Stimulated activated CD8-positive, alpha-beta memory T cell treated with anti-CD3 and anti-CD28 coated beads, Interleukin-4, amount 100 ng/mL, for 4 hours (primary cell): ENCODE data around the gene POLR2L.

Experiments
- DNase-seq, 2 donors: peaks; one replicate each; pipeline ENCODE4 v3.0.0-alpha.2; 2020; ENCODE audit warnings: low read depth in 2 of 2, low spot score in 1 of 2

POLR2L gene

GRCh38 chr11:827897-828192, 14.5 kb downstream of the POLR2L start, which contains the start of gene CRACR2B:
Gene CRACR2B (plus strand): TSS chr11:827919. CDS start chr11:828608, 689 bp downstream.
- DNase-seq, result no peak

- no peak for DNase-seq
Observed at GRCh38 chr11:827146-827896, 15.0 kb downstream of the POLR2L start.

- DNase-seq, result no peak
Observed at GRCh38 chr11:826836-827145, 15.5 kb downstream of the POLR2L start.

GRCh38 chr11:826227-826621, 16.1 kb downstream of the POLR2L start:
- no peak for DNase-seq

GRCh38 chr11:825366-826226, 16.7 kb downstream of the POLR2L start:
- DNase-seq, result no peak

GRCh38 chr11:824942-825341, 17.4 kb downstream of the POLR2L start:
- DNase-seq, result no peak

GRCh38 chr11:824292-824880, 17.9 kb downstream of the POLR2L start:
- DNase-seq, result no peak

- DNase-seq, result no peak
Observed at GRCh38 chr11:823441-824291, 18.7 kb downstream of the POLR2L start.

GRCh38 chr11:821512-822371, 20.6 kb downstream of the POLR2L start:
- DNase-seq, result no peak

- no peak for DNase-seq
Observed at GRCh38 chr11:820655-821511, 21.4 kb downstream of the POLR2L start.

GRCh38 chr11:819943-820649, 22.2 kb downstream of the POLR2L start:
- peak; percentile 78 to 84 for DNase-seq

GRCh38 chr11:819129-819931, 23.0 kb downstream of the POLR2L start:
- peak; percentile 82 to 87 for DNase-seq

- no peak for DNase-seq
Observed at GRCh38 chr11:818396-819128, 23.8 kb downstream of the POLR2L start, which contains the start of gene PNPLA2. Gene PNPLA2 (plus strand): TSS chr11:818914. CDS start chr11:819719, 805 bp downstream.

GRCh38 chr11:816433-816779, 25.9 kb downstream of the POLR2L start:
- DNase-seq, result no peak

- DNase-seq, result no peak
Observed at GRCh38 chr11:815675-816432, 26.5 kb downstream of the POLR2L start.

- no peak for DNase-seq
Observed at GRCh38 chr11:813456-814096, 28.8 kb downstream of the POLR2L start.
